ENCODE results near the gene SH3GL3.

The SH3GL3 gene

GRCh38 chr15:83475551-83475950 lies 28.4 kb downstream of the SH3GL3 start:
- no peak for TF ChIP-seq CTCF (IDR thresholded peaks at IDR 0.05; ENCODE audit: low read depth, low read length)
- no peak overlapping the region for H3K4me3 ChIP-seq (ENCODE audit: low read depth, low read length)

DNA sequence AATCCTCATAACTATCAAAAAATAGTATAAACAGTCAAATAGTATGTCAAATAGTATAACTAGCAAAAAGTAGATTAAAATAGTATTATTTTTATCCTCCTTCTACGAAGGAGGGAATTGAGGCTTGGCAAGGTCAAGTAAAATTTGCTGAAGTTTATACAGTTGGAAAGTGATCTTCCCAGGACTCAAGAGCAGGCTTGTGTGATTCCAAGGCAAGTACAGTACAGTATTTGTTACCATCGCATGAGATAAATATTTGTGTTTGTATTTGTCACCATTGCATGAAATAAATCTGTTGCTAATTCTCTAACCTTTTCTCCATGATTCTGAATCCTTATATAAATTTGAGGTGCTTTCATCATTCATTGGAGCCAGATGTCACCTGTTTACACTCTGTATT lies 28.9 kb downstream of the SH3GL3 start:
- no peak for TF ChIP-seq CTCF (IDR thresholded peaks at IDR 0.05; ENCODE audit: low read depth, low read length)
- no peak overlapping the region for H3K4me3 ChIP-seq (ENCODE audit: low read depth, low read length)

- TF ChIP-seq CTCF (IDR thresholded peaks at IDR 0.05; ENCODE audit: low read depth, low read length), result no peak
- H3K4me3 ChIP-seq (ENCODE audit: low read depth, low read length), result no peak overlapping the region
Measured at GRCh38 chr15:83476708-83477107, 29.6 kb downstream of the SH3GL3 start.

GRCh38 chr15:83477172-83477807 lies 30.1 kb downstream of the SH3GL3 start:
- no peak overlapping the region for H3K4me3 ChIP-seq (ENCODE audit: low read depth, low read length)
- TF ChIP-seq CTCF (IDR thresholded peaks at IDR 0.05; ENCODE audit: low read depth, low read length), result no peak

DNA sequence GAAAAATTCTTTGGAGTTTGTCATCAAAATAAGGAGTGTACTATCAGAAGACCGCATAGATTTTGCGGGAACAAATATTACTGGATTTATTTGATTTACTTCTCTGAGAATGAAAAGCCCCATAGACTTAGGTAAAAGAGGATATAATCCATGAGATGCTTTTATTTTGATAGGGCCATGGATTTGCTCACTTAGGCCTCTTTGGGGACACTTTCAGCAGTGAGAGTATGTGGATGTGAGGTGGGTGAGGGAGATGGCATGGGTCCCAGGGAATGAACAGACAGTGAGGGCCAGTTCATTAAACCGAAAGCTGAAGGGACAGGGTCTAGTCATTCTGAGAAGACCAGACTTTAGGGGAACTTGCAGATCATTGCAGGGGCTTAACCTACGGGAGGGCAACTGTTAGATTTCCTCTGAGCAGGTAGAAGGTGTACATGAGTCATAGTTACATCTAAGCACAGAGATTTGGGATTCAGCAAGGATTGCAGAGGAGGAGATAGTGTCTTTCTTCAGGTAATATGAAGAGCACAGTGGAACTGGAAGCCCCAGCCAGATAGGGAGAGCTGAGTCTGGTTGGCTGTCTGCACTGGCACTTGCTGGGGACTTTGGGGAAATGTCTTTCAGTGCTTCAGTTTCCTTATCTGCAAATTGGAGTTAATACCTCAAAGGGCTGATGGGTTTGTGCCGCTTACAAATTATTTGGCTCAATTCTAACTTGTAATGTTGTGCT lies 30.8 kb downstream of the SH3GL3 start:
- TF ChIP-seq CTCF (IDR thresholded peaks at IDR 0.05; ENCODE audit: low read depth, low read length), result no peak
- H3K4me3 ChIP-seq (ENCODE audit: low read depth, low read length), result no peak overlapping the region

DNA sequence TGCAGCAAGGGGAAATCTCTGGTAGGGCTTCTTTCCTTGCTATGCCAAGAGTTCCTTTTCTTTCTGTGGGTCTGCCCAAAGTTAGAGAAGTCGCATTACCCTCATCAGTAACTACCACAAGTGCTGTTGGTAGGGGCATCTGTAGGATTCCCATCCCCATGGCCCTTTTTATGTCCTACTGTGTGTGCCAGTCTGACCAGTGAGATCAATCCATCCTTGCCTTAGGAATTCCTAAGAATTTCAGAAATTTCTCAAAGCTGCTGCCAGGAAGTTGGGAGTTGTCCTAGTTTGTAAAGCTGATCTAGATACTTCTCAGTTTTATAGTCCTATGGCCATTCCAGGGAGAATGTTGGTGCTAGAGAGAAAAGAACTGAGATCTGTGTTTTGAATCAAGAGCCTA lies 36.5 kb downstream of the SH3GL3 start:
- TF ChIP-seq CTCF (IDR thresholded peaks at IDR 0.05; ENCODE audit: low read depth, low read length), result no peak
- H3K4me3 ChIP-seq (ENCODE audit: low read depth, low read length), result no peak overlapping the region

DNA sequence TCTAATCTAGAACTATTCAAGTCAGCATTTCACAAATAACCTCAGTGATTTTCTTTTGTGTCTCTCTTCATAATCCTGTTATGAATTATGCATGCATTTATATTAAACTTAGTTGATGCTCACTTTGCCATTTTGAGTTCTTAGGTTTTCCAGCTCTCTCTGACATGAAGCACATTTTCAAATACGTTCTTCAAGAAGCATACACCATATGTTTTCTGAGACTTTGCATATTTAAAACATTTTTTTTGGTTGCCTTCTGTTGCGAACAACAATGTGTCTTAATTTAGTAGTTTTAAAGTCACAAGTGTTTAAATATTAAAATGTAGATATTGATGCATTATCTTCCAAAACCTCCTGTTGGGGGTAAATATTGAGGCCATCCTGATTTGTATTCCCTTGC lies 37.5 kb downstream of the SH3GL3 start:
- no peak for TF ChIP-seq CTCF (IDR thresholded peaks at IDR 0.05; ENCODE audit: low read depth, low read length)

More for the DNA sequence above, 37.5 kb downstream of the SH3GL3 start:
- H3K4me3 ChIP-seq (ENCODE audit: low read depth, low read length), result no peak overlapping the region

Data from WI38 (cell line).